ENCODE data around the gene TERT. TPM values are rescaled to one million over a fixed set of nuclear protein-coding genes. Genes with fewer than 3 reads are reported as not detected.
"Not testable (repeated sequence)": the region's sequence is repeated elsewhere in the genome, so short reads cannot be mapped to it uniquely, and the experiment has no call there.

TERT gene
- total RNA-seq, 3 donors from 2014 or later: under 0.01 TPM; not detected in 2

GRCh38 chr5:1278656-1279442, 16.0 kb downstream of the TERT start:
- Histone ChIP-seq H3K27ac (no peak overlapping the region), H3K36me3 (no peaks in the 10 kb centered on the region), H3K4me1 (no peaks in the 10 kb centered on the region), H3K9me3 (peaks cover 11 to 21% of the 10 kb centered on the region in 2 donors), H3K27me3 (no peaks in the 10 kb centered on the region), H3K4me3 (no peak overlapping the region)
- DNase-seq (ENCODE audit: low spot score in 2 of 2): no peak
- no peak for TF ChIP-seq POLR2A (IDR thresholded peaks at IDR 0.05)
- no peak for TF ChIP-seq POLR2AphosphoS5 (IDR thresholded peaks at IDR 0.05)
- no peak for TF ChIP-seq CTCF (IDR thresholded peaks at IDR 0.05)
- intact Hi-C loops (cut with DNase I; ENCODE audit: low total_unique reads): no loop called here

- TF ChIP-seq POLR2AphosphoS5 (IDR thresholded peaks at IDR 0.05) (no peak), POLR2A (IDR thresholded peaks at IDR 0.05) (no peak), CTCF (IDR thresholded peaks at IDR 0.05) (no peak)
- Histone ChIP-seq H3K9me3 (peaks cover 11 to 21% of the 10 kb centered on the region in 2 donors), H3K36me3 (no peaks in the 10 kb centered on the region), H3K27ac (no peak overlapping the region), H3K4me3 (no peak overlapping the region), H3K4me1 (no peaks in the 10 kb centered on the region), H3K27me3 (no peaks in the 10 kb centered on the region)
- intact Hi-C loops (cut with DNase I; ENCODE audit: low total_unique reads): no loop called here
- DNase-seq (ENCODE audit: low spot score in 2 of 2): no peak
Measured at GRCh38 chr5:1278216-1278615, 16.7 kb downstream of the TERT start.

GRCh38 chr5:1277781-1278180, 17.1 kb downstream of the TERT start:
- H3K4me1 ChIP-seq: no peaks in the 10 kb centered on the region
- no peak overlapping the region for H3K27ac ChIP-seq
- DNase-seq (ENCODE audit: low spot score in 2 of 2): no peak
- H3K9me3 ChIP-seq: peaks cover 11 to 21% of the 10 kb centered on the region in 2 donors
- H3K4me3 ChIP-seq: no peak overlapping the region
- no peaks in the 10 kb centered on the region for H3K27me3 ChIP-seq
- H3K36me3 ChIP-seq: no peaks in the 10 kb centered on the region
- TF ChIP-seq POLR2A (IDR thresholded peaks at IDR 0.05) (no peak), CTCF (IDR thresholded peaks at IDR 0.05) (no peak)
- intact Hi-C loops (cut with DNase I; ENCODE audit: low total_unique reads): no loop called here

- TF ChIP-seq POLR2AphosphoS5 (IDR thresholded peaks at IDR 0.05) (no peak), CTCF (IDR thresholded peaks at IDR 0.05) (no peak), POLR2A (IDR thresholded peaks at IDR 0.05) (no peak)
- H3K4me1 ChIP-seq: no peaks in the 10 kb centered on the region
- intact Hi-C loops (cut with DNase I; ENCODE audit: low total_unique reads): no loop called here
- peaks cover 11 to 21% of the 10 kb centered on the region in 2 donors for H3K9me3 ChIP-seq
- H3K4me3 ChIP-seq: no peak overlapping the region
- H3K36me3 ChIP-seq: no peaks in the 10 kb centered on the region
- DNase-seq (ENCODE audit: low spot score in 2 of 2): no peak
- no peaks in the 10 kb centered on the region for H3K27me3 ChIP-seq
- H3K27ac ChIP-seq: no peak overlapping the region
Measured at GRCh38 chr5:1277331-1277730, 17.5 kb downstream of the TERT start.

GRCh38 chr5:1276930-1277329, 17.9 kb downstream of the TERT start:
- Histone ChIP-seq H3K27me3 (no peaks in the 10 kb centered on the region), H3K4me1 (no peaks in the 10 kb centered on the region), H3K36me3 (no peaks in the 10 kb centered on the region), H3K4me3 (no peak overlapping the region), H3K9me3 (peaks cover 11 to 21% of the 10 kb centered on the region in 2 donors), H3K27ac (no peak overlapping the region)
- DNase-seq (ENCODE audit: low spot score in 2 of 2): no peak
- intact Hi-C loops (cut with DNase I; ENCODE audit: low total_unique reads): no loop called here
- TF ChIP-seq CTCF (IDR thresholded peaks at IDR 0.05) (no peak), POLR2AphosphoS5 (IDR thresholded peaks at IDR 0.05) (no peak), POLR2A (IDR thresholded peaks at IDR 0.05) (no peak)

GRCh38 chr5:1275397-1276391, 19.2 kb downstream of the TERT start:
- intact Hi-C loops (cut with DNase I; ENCODE audit: low total_unique reads); H3K4me1 ChIP-seq; H3K36me3 ChIP-seq; H3K27me3 ChIP-seq; DNase-seq (ENCODE audit: low spot score in 2 of 2); H3K4me3 ChIP-seq; H3K27ac ChIP-seq: not testable (repeated sequence)
- H3K9me3 ChIP-seq: peaks cover 11 to 29% of the 10 kb centered on the region in 2 donors

Measured in breast epithelium (tissue), 4 donors.